IPS-15b (cell line): ENCODE results near the gene SRGAP2B.
"Not testable (repeated sequence)": the region's sequence is repeated elsewhere in the genome, so short reads cannot be mapped to it uniquely, and the experiment has no call there.

Source experiments
- H3K27me3 ChIP-seq: one replicate; pipeline ENCODE4 v1.6.1; 2013; ENCODE audit warnings: low read length; ENCODE audit not compliant: control insufficient read depth, insufficient read depth
- H3K36me3 ChIP-seq: one replicate; pipeline ENCODE4 v1.6.1; 2013; ENCODE audit warnings: low read length; ENCODE audit not compliant: control insufficient read depth, insufficient read depth
- H3K4me1 ChIP-seq: one replicate; pipeline ENCODE4 v1.6.1; 2013; ENCODE audit warnings: mild to moderate bottlenecking, low read length; ENCODE audit not compliant: control insufficient read depth, insufficient read depth
- H3K4me3 ChIP-seq: one replicate; pipeline ENCODE4 v1.5.1; 2013; ENCODE audit warnings: low read depth, low read length
- H3K9ac ChIP-seq: one replicate; pipeline ENCODE4 v1.6.1; 2013; ENCODE audit warnings: low read depth, mild to moderate bottlenecking, low read length
- H3K9me3 ChIP-seq: one replicate; pipeline ENCODE4 v1.6.1; 2013; ENCODE audit warnings: mild to moderate bottlenecking, low read length; ENCODE audit not compliant: control insufficient read depth, insufficient read depth

SRGAP2B gene

GRCh38 chr1:144922785-144923184, 172.3 kb downstream of the SRGAP2B start:
- H3K9me3 ChIP-seq, H3K36me3 ChIP-seq, H3K27me3 ChIP-seq, H3K9ac ChIP-seq, H3K4me1 ChIP-seq, H3K4me3 ChIP-seq: not testable (repeated sequence)

DNA sequence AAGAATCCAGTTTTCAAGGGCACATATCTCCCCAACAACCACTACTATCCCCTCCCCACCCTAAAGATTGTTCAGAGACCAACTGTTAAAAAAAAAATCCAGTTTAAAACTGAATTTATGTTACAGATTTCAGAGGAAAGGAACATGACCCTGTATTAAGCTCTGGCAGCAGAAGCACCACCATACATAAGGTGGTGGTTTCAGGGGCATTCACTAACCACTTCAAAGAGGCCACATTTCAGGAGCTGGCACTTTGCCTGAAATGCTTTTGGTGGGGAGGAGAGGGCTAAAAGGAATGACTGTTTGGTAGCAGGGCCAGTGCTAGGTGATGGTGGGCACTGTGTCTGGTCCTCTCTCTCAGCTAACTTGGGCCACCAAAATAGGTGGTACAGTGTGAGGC, 176.0 kb downstream of the SRGAP2B start:
- H3K9me3 ChIP-seq, H3K36me3 ChIP-seq, H3K27me3 ChIP-seq: not testable (repeated sequence)

GRCh38 chr1:144918027-144918603, 177.0 kb downstream of the SRGAP2B start:
- H3K4me1 ChIP-seq, H3K9me3 ChIP-seq, H3K27me3 ChIP-seq, H3K9ac ChIP-seq, H3K4me3 ChIP-seq, H3K36me3 ChIP-seq: not testable (repeated sequence)

More for the DNA sequence above, 176.0 kb downstream of the SRGAP2B start:
- H3K4me1 ChIP-seq, H3K4me3 ChIP-seq, H3K9ac ChIP-seq: not testable (repeated sequence)

GRCh38 chr1:144917154-144918026, 177.7 kb downstream of the SRGAP2B start:
- H3K9ac ChIP-seq, H3K4me1 ChIP-seq, H3K9me3 ChIP-seq: not testable (repeated sequence)

DNA sequence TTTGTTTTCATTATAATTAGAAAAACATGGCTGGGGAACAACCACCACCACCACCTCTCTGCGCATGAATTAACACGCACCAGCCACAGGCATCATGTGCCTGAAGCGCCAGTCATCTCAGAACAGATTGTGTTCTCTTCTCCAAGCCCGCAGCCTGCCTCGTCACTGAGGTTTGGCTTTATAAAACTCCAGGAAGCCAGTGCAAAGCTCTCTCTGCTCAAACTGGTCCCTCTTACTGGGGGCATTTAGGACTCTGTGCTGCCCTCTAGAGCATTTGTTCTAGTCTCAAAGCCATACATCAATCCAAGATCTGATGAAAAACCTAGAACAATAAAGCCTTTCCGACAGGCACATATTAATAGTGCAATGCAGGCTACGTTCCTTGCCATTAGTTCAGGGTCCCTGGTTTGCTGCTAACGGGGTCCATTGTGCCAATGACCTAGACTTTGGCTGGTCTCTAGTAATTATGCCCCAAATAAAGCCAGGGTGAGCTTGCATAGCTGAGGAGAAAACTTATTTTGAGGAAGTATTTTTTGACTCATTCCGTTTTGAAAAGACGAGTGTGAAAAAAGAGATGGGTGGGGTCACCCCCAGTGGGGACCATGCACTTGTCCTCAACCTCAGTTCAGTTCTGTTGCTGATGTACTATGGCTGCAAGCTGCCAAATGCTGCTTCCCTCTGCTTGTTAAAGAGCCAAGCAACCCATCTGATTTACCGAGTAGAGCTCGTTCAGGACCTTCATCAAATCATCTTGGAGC, 181.0 kb downstream of the SRGAP2B start:
- H3K4me1 ChIP-seq, H3K9me3 ChIP-seq, H3K27me3 ChIP-seq, H3K36me3 ChIP-seq, H3K4me3 ChIP-seq, H3K9ac ChIP-seq: not testable (repeated sequence)

More at GRCh38 chr1:144917154-144918026, 177.7 kb downstream of the SRGAP2B start:
- H3K4me3 ChIP-seq, H3K36me3 ChIP-seq, H3K27me3 ChIP-seq: not testable (repeated sequence)

- H3K9ac ChIP-seq, H3K4me3 ChIP-seq, H3K36me3 ChIP-seq, H3K9me3 ChIP-seq, H3K27me3 ChIP-seq, H3K4me1 ChIP-seq: not testable (repeated sequence)
Measured at GRCh38 chr1:144913458-144913857, 181.7 kb downstream of the SRGAP2B start.

- H3K9ac ChIP-seq, H3K36me3 ChIP-seq, H3K9me3 ChIP-seq, H3K27me3 ChIP-seq, H3K4me3 ChIP-seq, H3K4me1 ChIP-seq: not testable (repeated sequence)
Measured at GRCh38 chr1:144910729-144911128, 184.4 kb downstream of the SRGAP2B start.

GRCh38 chr1:144900841-144901240, 194.3 kb downstream of the SRGAP2B start:
- H3K36me3 ChIP-seq, H3K27me3 ChIP-seq, H3K4me1 ChIP-seq, H3K4me3 ChIP-seq, H3K9me3 ChIP-seq, H3K9ac ChIP-seq: not testable (repeated sequence)

DNA sequence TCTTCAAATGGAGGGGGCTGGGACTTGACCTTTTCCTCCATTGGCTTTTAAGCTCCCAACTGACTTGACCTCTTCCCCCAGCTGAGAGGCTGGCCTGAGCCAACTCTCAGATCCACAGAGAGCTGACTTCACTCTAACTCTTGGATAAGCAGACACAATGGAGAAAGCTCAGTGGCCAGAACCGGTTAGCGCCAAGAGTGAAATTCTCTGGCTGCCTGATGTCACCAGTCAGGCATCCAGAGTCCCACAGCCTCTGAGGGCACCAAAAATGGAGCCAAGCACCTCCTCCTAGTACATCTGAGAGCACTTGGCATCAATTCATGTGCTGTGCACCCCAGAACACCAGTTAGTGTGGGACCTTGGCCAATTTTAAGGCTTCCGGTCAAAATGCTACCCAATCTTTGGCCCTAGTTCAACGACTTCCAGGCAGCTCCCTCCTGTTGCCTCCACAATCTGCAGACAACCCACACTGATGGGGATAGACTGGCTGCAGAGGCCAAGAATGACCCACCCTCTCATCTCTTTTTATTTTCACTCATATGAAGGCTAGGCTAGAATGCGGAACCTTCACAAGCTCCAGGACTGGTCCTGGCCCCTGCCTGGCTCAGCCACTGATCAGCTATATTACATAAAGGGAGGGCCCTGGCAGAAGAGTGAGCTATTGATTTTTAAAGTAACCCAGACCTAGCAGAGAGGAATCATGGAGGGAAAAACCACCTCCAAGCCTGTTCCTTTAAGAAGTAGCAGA, 200.5 kb downstream of the SRGAP2B start:
- H3K4me3 ChIP-seq, H3K4me1 ChIP-seq, H3K27me3 ChIP-seq, H3K9me3 ChIP-seq, H3K36me3 ChIP-seq, H3K9ac ChIP-seq: not testable (repeated sequence)

GRCh38 chr1:144893710-144894438, 201.3 kb downstream of the SRGAP2B start:
- H3K4me1 ChIP-seq, H3K9me3 ChIP-seq, H3K27me3 ChIP-seq, H3K4me3 ChIP-seq, H3K9ac ChIP-seq, H3K36me3 ChIP-seq: not testable (repeated sequence)

DNA sequence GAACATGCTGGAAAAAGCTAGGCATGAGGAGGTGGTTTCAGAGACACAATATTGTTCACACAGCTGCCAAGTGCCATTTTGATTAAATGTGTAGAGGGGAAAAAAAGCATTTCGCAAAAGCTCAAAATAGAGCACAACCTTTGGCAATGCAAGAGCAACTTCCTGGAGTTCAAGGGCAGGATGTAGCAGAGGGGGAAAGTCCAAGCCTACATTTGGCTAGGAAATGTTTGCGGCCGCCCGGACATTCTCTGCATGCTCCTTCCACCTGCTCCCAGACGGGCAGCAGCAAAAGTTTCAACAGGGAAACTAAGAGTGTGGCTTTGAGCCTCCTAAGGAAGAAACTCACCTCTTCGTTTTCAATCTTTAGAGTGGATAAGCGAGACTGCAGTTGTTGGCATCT, 202.1 kb downstream of the SRGAP2B start:
- not testable (repeated sequence) for H3K4me1 ChIP-seq, H3K9ac ChIP-seq, H3K9me3 ChIP-seq, H3K4me3 ChIP-seq, H3K36me3 ChIP-seq, H3K27me3 ChIP-seq
